Femur (tissue), 1 donor: ENCODE measurements around the gene NFATC3.
A peak's percentile ranks its signal among the peaks of the same experiment; 100 is the strongest.

Source experiments
- DNase-seq: peaks from one replicate; pipeline ENCODE4 v3.0.0-alpha.2; 2017

Gene NFATC3

GRCh38 chr16:68233835-68234187 lies 148.6 kb downstream of the NFATC3 start:
- DNase-seq: no peak

DNA sequence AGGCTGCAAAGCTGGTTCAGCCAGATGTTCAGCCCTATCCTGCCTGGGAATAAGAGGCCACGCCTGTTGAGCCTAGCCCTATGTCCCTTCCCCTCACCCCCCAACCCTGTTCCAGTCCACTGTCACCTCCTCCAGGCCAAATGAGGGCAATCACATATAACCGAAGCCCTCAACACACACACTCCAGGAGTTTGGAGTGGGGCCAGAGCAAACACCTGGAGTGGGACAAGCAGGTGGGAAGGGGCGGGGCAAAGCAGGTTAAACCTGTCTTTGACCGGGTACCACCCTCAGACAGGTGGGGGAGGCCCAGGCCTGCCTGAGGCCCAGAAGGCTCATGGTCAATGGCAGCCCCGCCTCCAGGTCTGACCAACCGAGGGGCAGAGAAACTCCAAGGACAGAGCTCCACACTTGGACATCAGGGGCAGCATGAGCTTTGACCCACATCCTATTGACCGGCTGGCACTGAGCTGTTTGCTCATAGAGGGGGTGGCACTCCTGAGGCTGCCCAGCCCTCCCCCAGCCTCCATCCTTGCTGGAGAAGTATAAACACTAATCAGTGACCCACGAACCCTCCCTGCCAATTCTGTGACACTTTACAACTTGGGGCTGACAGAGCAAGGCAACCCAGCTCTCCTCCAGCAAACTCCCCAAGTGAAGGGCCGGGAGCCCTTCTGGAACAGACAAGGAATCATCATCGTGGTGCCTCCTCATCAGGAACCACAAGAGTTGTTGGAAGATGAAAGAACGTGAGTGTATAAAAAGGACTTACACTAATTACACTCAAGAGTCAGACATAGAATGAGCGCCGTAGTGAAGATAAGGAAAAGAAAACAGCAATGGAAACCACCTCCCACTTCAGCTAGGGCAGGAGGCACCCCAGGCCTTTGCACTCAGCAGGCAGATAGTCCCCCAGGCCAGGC lies 149.3 kb downstream of the NFATC3 start:
- no peak for DNase-seq

DNA sequence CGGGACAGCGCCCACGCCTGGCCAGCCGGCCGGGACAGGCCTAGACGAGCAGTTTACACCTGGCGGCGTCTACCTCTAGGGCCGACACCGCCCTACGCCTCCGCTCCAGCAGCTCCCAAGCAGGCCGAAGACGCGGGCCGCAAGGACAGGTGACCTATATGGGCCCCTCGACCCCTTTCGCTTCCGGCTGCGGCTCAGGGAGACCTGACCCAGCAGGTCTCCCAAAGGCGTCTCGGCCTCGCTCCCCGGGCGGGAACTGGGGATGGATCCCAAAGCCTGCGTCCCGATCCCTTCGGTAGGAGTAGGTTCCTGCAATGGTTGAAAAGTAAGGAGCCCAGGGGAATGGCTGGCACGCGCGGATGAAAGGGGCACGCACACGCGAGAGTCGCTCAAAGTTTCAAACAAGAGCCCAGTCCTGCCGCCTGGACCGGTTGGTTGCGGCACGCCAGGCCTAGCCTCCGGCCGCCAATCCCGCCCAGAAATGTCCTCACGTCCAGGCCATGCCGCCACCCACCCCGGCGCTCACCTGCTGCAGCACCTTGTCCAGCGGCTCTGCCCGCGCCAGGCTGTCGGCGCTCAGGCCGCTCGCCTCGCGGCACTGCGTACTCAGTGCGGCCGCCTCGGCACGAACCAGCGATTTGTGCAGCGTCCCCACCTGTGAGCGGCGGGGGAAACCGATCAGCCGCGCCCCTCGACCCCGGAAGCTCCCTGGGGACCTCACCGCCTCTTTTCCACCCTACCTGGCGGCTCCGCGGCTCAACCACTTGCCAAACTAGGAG lies 150.1 kb downstream of the NFATC3 start:
- DNase-seq: peak; percentile 57

DNA sequence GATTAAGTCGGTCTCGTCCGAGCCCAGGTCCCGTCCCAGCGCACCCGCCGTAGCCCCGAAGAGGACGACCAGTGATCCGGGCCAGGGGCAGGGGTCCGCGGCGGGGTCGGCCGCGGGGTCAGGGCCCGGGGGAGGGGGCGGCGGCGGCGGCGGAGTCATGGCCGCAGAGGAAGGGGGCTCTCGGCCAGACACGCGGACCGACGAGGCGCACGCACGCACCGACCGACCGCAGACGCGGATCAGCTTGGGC lies 150.6 kb downstream of the NFATC3 start, which contains the start of gene ESRP2:
TSS of gene ESRP2 (minus strand) at position 241 of the 250 bp plus-strand sequence. CDS start at position 159, 82 bp downstream.
- no peak for DNase-seq

DNA sequence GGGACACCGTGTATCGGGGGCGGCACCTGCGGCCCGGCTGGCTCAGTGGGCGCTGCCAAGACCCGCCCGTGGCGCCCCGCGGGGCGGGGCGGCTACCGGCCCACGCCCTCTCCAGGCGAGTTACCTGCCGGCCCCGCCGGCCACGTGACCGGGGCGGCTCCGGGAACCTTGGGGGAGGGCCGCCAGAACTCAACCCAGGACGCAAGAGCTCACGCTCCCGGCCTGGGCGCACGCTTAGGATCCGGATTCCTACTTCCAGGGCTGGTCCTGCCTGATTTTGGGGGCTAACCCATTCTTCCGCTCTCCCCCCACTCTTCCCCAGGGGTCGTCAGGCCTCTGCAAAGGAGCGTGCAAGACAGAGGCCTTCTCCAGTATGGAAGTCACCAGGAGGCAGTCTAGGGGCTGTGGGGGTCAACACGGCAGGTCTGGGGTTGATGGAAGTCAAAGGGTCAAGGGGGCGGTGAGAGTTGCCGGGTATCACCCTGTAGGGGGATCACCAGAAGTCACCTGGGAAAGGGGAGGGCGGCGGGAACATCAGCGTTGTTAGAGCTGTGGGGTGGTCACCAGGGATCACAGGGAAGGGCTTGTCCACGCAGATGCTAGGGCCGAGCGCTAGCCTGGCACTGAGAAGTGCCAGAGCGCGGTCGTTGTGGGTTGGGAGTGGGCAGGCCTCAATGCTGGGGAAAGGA lies 151.1 kb downstream of the NFATC3 start:
- peak; percentile 54 for DNase-seq

DNA sequence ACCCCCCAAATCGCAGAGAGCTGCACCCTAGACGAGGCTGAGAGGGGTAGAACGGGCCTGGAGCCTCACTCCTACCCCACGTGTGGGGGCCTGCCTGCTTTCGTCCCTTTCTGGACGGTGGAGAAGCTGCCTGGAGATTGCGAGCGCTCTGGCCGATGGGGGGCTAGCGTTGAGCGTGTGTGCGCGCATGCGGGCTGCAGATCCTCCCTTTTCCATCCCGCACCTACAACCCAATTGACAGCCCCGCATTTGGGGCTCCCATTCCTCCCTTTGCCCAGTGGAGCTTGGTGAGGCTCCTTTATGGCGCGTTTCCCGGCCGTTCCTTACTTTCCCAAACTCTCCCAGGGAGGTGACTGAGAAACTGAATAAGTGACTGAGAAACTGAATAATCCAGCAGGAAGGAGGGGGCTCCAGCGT lies 151.7 kb downstream of the NFATC3 start:
- DNase-seq: no peak

DNA sequence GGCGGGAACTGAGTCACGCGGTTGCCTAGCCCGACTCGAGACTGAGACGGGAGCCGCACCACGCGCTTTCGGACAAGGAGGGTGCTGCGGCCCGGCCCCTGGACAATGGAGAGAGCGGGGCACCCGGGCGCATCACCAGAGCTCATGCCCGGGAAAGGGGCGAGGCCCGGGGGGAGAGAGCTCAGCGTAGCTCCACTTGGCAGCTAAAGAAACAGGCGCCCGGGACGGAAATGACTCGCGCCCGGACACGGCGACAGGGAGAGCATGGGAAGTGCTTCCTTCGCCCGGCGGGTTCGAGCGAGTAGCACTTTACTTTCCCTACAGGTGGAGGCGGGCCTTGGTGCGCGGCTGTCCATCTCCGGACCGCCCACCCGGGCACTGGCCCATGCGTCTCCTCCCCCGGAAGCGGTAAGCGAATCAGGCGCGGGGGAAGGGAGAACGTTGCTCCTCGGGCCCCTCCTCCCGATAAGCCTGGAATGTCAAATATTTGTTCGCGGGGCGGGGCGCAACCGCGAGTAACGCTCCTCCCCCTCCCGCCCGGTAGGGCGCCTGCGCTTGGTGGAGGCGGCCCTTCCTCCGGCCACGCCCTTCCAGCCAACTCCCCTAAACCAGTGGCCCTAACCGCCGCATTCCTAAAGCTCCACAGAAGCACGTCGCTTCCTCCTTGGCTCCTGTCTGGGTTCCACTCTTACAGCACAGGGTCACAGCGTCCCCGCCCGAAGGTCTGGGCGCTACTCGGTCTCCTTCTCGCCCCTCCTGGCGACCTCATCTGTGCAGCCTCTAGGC lies 152.3 kb downstream of the NFATC3 start:
- peak; percentile 98 for DNase-seq

GRCh38 chr16:68238029-68238345 lies 152.8 kb downstream of the NFATC3 start:
- no peak for DNase-seq

GRCh38 chr16:68242085-68242484 lies 156.9 kb downstream of the NFATC3 start:
- DNase-seq: no peak

DNA sequence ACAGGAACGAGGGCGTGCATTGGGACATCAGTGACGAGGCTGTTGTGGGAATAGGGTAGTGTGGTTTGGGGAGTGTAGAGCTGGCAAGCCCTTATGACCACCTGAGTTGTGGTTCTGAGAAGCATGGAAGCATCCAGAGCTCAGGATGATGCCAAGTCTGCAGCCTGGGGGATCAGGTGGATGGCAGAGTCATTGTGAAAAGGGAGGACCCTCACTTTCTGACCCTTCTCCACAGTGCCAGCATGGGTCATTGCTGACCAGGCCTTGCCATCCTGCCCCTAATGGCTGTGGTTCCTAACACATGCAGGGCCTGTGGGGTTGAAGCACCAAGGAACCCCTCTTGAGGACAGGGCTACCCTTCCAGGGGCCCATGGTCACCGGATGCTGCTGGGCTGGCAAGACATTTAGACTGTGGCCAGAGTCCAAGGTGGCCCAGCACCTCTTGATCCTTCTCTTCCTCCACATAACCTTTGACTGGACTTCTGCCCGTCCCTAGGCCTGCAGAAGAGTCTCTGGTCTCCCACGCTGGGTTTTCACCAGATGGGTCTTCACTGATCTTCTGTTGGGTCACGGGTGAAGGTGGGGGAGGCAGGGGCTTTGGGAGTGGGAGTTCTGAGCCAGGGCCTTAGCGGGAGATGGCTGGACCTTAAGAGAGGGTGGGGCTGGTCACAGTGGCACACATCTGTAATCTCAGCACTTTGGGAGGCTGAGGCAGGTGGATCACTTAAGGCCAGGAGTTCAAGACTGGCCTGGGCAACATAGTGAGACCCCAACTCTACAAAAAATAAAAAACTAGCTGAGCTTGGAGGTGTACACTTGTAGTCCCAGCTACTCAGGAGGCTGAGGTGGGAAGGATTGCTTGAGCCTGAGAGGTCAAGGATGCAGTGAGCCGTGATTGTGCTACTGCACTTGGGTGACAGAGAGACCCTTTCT lies 158.0 kb downstream of the NFATC3 start:
- DNase-seq: peak; percentile 16

GRCh38 chr16:68244481-68244902 lies 159.3 kb downstream of the NFATC3 start:
- DNase-seq: no peak

DNA sequence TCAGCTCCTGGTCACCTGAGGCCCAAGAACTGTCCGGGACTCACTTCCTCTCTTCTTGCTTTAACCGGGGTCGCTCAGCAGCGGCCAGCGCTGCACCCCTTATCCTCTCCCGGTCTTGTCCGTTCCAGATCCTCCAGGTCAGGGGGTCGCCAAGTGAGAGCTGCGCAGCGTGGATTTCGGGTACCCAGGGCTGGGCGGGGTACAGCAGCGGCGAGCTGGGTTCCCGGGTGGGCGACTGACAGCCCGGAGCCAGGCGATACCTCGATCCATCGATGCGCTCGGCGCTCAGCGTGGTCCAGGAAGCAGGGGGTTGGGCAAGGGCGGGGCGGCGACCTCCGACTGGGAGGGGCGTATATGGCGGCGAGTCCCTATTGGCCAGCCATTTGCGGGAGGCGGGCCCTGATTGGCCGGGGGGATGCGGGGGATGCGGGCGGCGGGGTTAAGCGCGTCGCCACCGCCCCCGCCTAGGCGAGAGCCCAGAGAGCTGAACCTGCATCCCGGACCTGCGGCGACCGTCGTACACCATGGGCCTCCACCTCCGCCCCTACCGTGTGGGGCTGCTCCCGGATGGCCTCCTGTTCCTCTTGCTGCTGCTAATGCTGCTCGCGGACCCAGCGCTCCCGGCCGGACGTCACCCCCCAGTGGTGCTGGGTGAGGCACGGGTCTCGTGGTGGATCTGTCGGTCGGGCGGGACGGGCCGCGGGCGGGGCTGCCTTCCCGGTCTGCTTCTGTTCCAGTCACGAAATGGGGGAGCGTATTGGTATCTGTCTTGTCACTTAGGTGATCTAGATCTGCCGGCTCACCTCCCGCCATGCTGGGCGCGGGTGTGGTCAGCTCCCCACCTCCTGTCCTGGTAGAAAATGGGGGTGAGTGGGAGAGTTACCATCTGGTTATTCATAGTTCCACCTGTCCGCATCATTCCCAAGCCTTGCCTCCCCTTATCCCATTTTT lies 160.0 kb downstream of the NFATC3 start, which contains the start of gene PLA2G15:
TSS of gene PLA2G15 (plus strand) at position 471 of the 951 bp plus-strand sequence. CDS start at position 525, 54 bp downstream.
- DNase-seq: peak; percentile 97

DNA sequence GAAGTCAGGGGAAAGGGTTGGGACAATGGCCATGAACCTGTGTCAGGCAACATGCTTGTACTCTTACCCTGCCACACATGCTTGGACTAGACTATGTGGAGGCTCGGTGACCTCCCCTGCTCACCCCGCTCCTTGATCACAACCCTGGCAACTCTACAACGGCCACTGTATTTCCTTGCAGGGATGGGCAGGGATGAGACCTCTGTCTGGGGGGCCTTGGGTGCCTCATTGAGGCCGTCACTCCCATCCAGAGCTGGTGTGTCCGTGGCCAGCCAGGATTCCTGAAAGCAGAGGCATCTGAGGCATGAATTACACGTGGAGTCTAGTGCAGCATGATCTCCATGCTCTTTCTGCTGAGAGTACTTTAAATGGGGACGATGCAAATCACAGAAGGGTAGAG lies 161.0 kb downstream of the NFATC3 start:
- DNase-seq: no peak

DNA sequence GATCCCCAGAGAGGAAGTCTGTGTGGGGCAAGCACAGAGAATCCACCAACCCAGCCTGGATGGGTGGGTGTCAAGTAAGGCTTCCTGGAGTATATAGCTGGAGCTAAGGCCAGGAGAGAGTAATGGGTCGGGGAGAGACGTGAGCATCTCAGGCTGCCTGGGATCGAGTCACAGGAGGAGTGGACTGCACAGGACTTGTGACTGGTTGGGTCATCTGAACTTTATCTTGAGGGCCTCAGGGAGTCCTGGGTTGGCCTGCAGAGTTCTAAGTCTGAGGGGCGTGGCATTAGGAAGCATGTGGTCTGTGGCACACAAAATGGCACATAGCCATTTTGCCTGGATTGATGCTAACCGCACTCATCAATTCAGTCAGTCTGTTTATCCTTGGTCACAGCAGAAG lies 161.5 kb downstream of the NFATC3 start:
- DNase-seq: no peak

DNA sequence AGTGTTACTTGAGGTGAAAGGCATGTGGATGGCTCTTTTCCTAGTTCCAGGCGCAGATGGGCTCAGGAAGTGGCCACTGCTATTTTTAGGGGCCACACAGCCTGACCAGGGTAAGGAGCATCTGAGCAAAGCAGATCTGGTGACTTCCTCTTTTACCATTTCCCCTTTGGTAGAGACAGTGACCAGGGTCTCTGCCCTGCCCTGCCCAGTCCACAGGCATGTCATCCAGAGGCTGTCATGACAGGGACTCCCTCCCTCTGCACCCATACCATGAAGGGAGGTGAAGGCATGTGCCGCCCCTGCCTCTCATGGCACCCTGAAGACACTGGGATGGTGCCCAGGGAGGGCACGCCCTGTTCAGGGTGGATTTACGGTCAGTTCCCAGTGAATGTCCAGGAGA lies 162.2 kb downstream of the NFATC3 start:
- DNase-seq: no peak

DNA sequence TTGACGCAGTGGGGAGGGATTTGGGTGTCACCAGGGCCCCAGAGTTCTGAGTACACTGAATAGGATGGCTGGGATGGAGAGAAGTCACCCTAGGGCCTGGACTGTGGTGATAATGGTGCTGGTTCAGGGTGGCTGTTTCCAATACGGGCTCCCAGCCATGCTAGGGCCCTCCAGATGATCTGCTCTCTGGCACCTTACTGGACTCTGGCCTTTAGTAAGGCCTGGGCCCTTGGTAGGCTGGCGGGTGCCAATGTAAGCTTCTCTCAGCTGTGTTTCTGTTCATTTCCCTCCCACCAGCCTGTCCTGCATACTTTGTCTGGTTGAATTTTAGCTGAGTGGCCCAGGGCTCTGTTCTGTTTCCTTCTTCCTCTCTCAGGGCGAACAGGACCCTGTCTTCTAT lies 162.8 kb downstream of the NFATC3 start:
- no peak for DNase-seq

DNA sequence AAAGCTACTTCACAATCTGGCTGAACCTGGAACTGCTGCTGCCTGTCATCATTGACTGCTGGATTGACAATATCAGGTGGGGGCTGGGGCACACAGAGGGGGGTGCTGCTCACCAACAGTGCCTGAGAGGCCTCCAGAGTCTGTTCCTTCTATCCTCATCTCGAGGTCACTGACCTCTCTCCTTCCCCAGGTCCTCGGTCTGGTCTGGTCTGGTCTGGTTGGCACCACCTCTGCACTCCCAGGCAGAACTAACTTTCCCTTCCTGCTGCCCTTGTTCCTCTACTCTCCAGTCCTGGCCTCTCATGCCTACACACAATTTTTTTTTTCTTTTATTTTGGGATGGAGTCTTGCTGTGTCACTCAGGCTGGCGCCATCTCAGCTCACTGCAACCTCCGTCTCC lies 164.2 kb downstream of the NFATC3 start:
- no peak for DNase-seq

DNA sequence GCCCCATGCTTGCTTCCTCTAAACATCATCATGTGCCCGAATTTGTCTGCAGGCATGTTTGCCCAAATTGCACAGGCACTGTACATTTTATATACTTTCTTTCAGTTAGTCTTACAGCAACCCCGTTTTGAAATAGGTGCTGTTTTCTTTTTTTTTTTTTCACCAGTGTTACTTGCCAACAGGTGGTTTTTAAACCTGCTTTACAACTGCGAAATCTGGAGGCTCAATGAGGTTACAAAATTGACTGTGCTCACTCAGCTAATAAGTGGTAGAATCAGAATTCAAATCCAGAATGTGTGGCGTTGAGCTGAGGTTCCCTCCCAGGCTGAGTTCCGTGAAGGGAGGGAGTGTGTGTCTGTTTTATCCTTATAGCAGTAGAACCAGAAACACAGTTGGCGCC lies 165.8 kb downstream of the NFATC3 start:
- DNase-seq: no peak

- DNase-seq: no peak
These were observed 166.7 kb downstream of the NFATC3 start for GRCh38 chr16:68251832-68252231.

- no peak for DNase-seq
These were observed 167.2 kb downstream of the NFATC3 start for GRCh38 chr16:68252383-68252782.
